Type B pancreatic cell (in vitro differentiated cells): ENCODE data around the gene KDM6A. TPM values are rescaled to one million over a fixed set of nuclear protein-coding genes. Genes with fewer than 3 reads are reported as not detected.

Experiments
- DNase-seq: peaks from one replicate; pipeline ENCODE4 v3.0.0; 2021; ENCODE audit warnings: mixed read lengths; ENCODE audit not compliant: unreplicated experiment; ENCODE audit errors: extremely low spot score
- H3K27ac Mint-ChIP-seq: 2 replicates; pipeline ENCODE4 v1.8.0; 2021; ENCODE audit warnings: mild to moderate bottlenecking, mixed read lengths
- H3K27me3 Mint-ChIP-seq: 2 replicates; pipeline ENCODE4 v1.8.0; 2021; ENCODE audit warnings: mixed read lengths
- H3K36me3 Mint-ChIP-seq: 2 replicates; pipeline ENCODE4 v1.8.0; 2021; ENCODE audit warnings: mixed read lengths
- H3K4me1 Mint-ChIP-seq: one replicate; pipeline ENCODE4 v1.8.0; 2021; ENCODE audit warnings: mixed read lengths; ENCODE audit not compliant: unreplicated experiment
- H3K4me3 Mint-ChIP-seq: 2 replicates; pipeline ENCODE4 v1.8.0; 2021; ENCODE audit warnings: mild to moderate bottlenecking, mixed read lengths
- H3K9me3 Mint-ChIP-seq: 2 replicates; pipeline ENCODE4 v1.8.0; 2021; ENCODE audit warnings: mixed read lengths
- CTCF ChIP-seq: fragments of 200-600 bp; sonication (generic); conservative IDR thresholded peaks from 2 replicates; pipeline ENCODE4 v1.5.0; 2021; ENCODE audit warnings: antibody characterized with exemption, mild to moderate bottlenecking
- total RNA-seq: library from RNA; stranded (reverse); gene quantifications from 2 replicates; pipeline ENCODE4 v1.2.1, GENCODE V29; 2021; ENCODE audit warnings: low replicate concordance

KDM6A gene
- total RNA-seq, 1 donor from 2014 or later: 38.1 TPM

- Mint-ChIP-seq H3K4me3 (no peak overlapping the region), H3K4me1 (no peaks in the 10 kb centered on the region), H3K36me3 (peaks cover 3% of the 10 kb centered on the region), H3K27ac (no peak overlapping the region), H3K9me3 (no peaks in the 10 kb centered on the region), H3K27me3 (no peaks in the 10 kb centered on the region)
- no peak for TF ChIP-seq CTCF
- DNase-seq: no peak
Observed at GRCh38 chrX:44915361-44915868, 42.4 kb downstream of the KDM6A start.

GRCh38 chrX:44918722-44919121, 45.7 kb downstream of the KDM6A start:
- peaks cover 6% of the 10 kb centered on the region for H3K36me3 Mint-ChIP-seq
- H3K4me3 Mint-ChIP-seq: no peak overlapping the region
- H3K9me3 Mint-ChIP-seq: no peaks in the 10 kb centered on the region
- H3K27ac Mint-ChIP-seq: no peak overlapping the region
- DNase-seq: no peak
- H3K4me1 Mint-ChIP-seq: no peaks in the 10 kb centered on the region
- no peaks in the 10 kb centered on the region for H3K27me3 Mint-ChIP-seq
- no peak for TF ChIP-seq CTCF

GRCh38 chrX:44922980-44923379, 50.0 kb downstream of the KDM6A start:
- no peaks in the 10 kb centered on the region for H3K27me3 Mint-ChIP-seq
- no peaks in the 10 kb centered on the region for H3K4me1 Mint-ChIP-seq
- TF ChIP-seq CTCF: no peak
- DNase-seq: no peak
- no peak overlapping the region for H3K27ac Mint-ChIP-seq
- peaks cover 6% of the 10 kb centered on the region for H3K9me3 Mint-ChIP-seq
- H3K4me3 Mint-ChIP-seq: no peak overlapping the region
- peaks cover 6% of the 10 kb centered on the region for H3K36me3 Mint-ChIP-seq

GRCh38 chrX:44927398-44927797, 54.4 kb downstream of the KDM6A start:
- Mint-ChIP-seq H3K27ac (no peak overlapping the region), H3K4me3 (no peak overlapping the region), H3K36me3 (peaks cover 3% of the 10 kb centered on the region), H3K4me1 (no peaks in the 10 kb centered on the region), H3K27me3 (no peaks in the 10 kb centered on the region), H3K9me3 (peaks cover 16% of the 10 kb centered on the region)
- DNase-seq: no peak
- no peak for TF ChIP-seq CTCF

GRCh38 chrX:44931441-44931973, 58.5 kb downstream of the KDM6A start:
- no peak overlapping the region for H3K27ac Mint-ChIP-seq
- peaks cover 12% of the 10 kb centered on the region for H3K9me3 Mint-ChIP-seq
- DNase-seq: no peak
- H3K4me1 Mint-ChIP-seq: no peaks in the 10 kb centered on the region
- H3K36me3 Mint-ChIP-seq: peaks cover 3% of the 10 kb centered on the region
- H3K4me3 Mint-ChIP-seq: no peak overlapping the region
- H3K27me3 Mint-ChIP-seq: no peaks in the 10 kb centered on the region
- TF ChIP-seq CTCF: no peak

- TF ChIP-seq CTCF: no peak
- H3K9me3 Mint-ChIP-seq: peaks cover 3% of the 10 kb centered on the region
- H3K36me3 Mint-ChIP-seq: peaks cover 3% of the 10 kb centered on the region
- H3K27ac Mint-ChIP-seq: no peak overlapping the region
- no peaks in the 10 kb centered on the region for H3K4me1 Mint-ChIP-seq
- no peak for DNase-seq
- H3K27me3 Mint-ChIP-seq: no peaks in the 10 kb centered on the region
- no peak overlapping the region for H3K4me3 Mint-ChIP-seq
Observed at GRCh38 chrX:44935172-44935571, 62.2 kb downstream of the KDM6A start.
